GM18499 (cell line): Measurements from ENCODE around the gene SETD3.
A peak's percentile ranks its signal among the peaks of the same experiment; 100 is the strongest.

Experiments used
- ATAC-seq: cut with Tn5 transposase; IDR thresholded peaks from one replicate; pipeline ENCODE4 v1.9.1; 2021; ENCODE audit warnings: moderate number of reproducible peaks; ENCODE audit not compliant: insufficient read depth, unreplicated experiment

Gene SETD3

DNA sequence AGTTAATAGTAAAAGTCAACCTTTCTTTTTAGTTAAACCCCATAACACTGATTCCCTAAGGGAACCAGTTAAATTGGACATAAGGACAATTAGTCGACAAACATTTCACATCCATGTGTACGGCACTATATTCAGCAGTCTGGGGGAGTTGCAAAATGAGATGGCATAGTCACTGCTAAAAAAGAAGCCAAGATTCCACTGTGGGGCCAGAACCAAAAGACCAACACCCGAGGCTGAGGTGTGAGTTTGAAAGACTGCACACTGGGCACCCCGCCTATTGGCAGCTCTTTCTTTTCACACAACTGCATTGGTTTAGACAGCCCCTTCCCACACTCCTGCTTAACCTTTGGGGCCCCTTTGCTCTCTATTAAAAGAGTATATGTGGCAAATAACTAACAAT is 16.7 kb downstream of the SETD3 start:
- ATAC-seq = no peak

DNA sequence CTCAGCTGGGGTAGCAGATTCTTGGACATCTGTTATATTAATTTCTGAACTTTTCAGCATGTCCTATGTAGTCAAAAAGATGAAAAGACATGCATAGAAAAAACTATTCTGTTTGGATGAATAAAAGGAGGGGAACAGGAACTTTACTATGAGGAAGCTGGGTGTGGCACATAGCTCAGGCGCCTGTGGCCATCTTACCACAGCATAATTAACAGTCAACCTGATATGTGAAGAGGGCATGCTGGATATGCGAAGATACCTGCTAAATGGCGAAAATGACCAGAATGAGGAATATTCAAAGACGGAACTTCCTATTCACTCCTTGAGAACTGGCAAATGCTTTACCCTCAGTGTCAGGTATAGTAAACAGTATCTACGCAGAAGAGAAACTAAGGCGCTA is 18.4 kb downstream of the SETD3 start:
- no peak for ATAC-seq

DNA sequence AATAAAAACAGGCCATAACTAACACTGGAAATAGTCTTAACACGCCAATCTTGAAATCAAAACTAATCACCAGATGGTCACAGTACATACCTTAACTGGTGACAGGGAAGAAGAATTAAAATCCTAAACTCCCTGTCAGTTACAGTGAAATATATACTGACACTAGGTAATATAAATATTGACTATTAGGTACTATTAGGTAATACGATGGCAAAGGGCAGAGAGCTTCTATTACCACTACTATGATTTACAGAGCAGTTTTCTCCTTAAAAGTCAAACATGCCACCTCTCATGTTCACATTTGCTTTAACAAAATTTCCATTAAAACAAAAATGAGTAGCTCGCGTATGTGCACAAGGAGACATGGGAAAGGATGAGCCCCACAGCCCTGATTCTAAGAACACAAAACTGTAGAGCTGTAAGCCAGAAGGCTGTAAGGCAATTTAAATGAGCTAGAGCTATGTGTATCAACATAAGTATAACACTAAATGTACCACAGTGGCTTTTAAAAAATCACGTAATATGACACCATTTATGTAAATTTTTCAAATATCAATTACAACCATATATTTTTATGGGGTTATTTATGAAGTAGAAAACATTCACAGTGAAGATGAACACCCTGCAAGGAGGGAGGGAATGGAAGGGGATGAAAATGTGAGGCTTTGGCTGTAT is 19.1 kb downstream of the SETD3 start:
- no peak for ATAC-seq

DNA sequence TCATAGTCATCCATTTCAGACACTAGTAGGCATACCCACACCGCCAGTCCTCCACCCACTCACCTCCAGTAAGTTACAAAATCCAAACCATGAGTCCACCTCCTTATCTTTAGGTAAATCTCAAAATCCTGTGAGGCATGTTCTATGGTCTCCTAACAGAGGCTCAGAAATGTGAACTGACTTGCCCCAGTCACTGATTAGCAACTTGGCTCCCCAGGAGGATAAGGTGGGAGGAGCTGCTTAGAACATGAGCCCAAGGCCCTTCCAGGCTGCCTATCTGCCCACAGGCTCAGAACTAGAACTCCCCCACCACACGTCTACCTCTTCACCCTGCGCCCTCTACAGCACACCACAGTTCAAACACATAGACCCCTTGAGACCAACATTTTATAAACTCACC is 19.9 kb downstream of the SETD3 start:
- ATAC-seq = no peak

DNA sequence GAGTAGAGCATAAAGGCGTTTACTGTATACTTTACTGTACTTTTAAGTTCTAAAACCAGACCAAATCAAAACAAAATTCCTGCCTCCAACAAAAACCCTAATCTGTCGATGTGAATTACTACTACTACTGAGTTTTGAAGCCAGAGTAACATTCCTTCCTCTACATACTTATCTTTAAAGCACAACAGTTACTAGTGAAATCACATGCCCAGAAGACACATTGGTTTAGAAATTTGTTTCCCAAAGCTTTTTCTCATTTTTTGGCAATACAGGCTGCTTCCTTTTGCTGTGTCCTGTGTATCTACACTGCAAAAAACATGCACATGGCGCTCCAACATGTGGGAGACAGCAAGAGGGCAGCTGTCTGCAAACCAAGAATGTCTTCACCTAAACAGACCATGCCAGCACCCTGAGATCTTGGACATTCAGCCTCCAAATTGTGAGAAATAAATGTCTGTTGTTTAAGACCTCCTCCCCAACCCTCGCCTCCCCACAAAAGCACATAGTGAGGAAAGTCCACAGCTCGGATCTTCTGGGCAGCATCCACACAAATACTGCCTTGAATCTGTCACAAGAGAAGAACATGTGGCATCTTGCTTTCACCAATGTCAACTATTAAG is 21.1 kb downstream of the SETD3 start:
- ATAC-seq = no peak

DNA sequence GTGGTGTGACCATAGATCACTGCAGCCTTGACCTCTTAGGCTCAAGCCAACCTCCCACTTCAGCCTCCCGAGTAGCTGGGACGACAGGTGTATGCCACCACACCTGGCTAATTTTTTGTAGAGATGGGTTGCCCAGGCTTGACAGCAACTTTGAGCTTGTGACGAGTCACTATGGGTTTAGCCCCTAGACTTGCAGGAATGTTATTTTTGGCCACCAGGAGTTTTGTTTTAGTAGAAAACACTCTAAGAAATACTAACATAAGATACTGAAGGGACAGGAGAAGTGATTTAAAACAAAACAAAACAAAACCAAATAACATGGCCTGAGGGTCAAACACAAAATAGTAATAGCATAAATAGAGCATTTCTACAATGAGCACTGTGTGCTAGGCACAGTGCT is 26.4 kb downstream of the SETD3 start:
- ATAC-seq = no peak

DNA sequence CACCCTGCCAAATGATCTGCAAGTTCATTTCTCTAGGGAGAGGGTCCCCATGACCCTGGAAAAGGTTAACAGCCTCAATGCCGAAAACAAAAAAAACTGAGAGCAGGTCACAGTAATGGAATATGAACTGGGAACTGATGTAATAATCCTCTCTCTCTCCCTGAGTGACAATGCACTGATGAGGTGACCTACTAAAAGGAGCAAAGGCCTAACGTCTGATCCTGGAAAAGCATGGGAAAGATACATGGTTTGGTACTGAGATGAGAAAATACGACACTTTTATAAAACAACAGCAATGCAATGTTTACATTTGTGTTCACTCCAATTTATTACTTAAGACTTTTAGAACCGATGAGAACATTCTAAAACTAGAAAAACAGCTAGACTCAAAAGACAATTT is 27.7 kb downstream of the SETD3 start:
- ATAC-seq = no peak

DNA sequence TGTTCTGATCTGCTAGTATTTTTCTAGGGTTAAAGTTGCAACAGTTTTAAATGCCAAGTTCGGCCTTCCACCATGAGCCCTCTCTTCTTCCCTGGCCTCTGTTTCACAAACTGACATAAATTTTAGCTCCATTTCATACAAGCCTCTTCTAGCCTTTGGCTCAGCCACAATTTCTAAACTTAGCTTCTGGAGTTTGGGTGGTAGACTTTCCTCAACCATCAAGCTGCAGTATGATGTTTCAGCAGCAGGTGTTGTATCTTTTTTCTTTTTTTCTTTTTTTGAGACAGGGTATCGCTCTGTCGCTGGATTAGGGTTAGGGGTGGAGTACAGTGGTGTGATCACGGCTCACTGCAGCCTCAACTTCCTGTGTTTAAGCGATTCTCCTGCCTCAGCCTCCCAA is 29.4 kb downstream of the SETD3 start:
- ATAC-seq = no peak

DNA sequence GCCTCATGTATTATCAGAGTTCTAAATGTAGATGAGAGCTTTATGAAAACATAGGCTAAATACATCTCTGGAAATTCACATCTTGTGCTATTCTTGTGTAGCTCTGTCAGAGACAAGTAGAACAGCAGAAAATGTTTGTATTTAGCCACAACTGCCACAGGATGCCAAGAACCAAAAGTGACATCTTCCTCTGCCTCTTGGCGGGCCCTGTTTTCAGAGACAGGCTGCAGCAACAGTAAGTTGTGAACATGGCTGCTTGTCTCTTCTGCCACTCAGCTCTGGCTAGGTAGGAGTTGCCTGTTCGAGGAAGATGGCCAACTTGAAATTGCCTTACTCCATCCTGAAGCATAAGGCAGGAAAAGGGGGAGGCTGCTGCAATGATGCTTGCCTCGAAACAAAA is 30.4 kb downstream of the SETD3 start:
- no peak for ATAC-seq

DNA sequence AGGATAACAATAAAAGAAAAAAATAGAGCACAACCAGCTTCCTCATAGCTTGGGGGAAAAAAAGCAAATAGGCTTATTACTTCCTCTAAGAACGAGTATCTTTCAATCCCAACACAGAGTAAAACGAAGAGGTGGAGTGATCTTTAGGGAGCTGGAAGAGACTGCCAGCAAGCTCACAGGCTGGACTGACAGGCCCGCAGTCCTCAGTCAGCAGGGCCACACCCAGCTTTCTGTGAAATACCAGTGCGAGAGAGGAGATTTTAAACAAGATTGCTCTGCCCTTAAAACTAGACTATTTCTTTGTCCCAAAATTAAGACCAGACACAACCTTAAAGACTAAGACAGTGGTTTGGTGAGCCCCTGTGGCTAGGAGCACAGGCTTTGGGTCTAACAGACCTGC is 32.9 kb downstream of the SETD3 start:
- ATAC-seq = no peak

DNA sequence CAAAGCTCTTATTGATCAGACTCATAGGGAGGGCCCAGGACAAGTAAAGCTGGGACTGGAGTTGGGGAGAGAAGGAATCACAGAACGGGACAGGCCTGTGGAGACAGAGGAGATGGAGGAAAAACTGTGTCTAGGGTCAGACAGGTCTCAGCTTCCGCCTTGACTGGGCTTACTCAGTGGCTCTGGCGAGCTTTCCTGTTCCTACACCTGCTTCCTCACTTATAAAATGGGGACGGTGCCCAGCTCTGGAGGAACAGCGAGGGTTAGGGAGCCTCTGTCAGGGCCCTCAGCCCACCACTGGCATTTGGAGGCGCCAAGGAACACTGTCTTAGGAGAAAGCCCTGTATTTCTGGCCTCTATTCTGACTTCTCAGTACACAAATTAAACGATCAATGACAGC is 34.7 kb downstream of the SETD3 start:
- no peak for ATAC-seq

DNA sequence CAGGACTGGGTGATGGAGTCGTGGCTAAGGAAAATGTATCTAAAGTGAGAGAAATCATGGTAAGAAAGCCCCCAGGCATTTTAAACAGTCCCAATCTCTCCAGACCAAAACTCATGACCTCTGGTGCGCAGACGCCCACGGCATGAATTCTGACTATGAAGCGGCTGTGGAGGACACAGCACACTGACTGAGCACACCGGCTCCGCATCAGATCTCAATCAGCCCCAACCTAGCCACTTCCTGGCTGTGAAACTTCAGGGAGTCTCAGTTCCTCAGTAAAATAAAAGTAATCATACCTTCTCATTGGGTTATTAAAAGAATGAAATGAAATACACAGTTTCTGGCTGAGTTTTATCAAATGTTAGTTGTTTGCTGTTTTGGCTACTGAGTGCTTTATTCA is 38.7 kb downstream of the SETD3 start:
- ATAC-seq = no peak

DNA sequence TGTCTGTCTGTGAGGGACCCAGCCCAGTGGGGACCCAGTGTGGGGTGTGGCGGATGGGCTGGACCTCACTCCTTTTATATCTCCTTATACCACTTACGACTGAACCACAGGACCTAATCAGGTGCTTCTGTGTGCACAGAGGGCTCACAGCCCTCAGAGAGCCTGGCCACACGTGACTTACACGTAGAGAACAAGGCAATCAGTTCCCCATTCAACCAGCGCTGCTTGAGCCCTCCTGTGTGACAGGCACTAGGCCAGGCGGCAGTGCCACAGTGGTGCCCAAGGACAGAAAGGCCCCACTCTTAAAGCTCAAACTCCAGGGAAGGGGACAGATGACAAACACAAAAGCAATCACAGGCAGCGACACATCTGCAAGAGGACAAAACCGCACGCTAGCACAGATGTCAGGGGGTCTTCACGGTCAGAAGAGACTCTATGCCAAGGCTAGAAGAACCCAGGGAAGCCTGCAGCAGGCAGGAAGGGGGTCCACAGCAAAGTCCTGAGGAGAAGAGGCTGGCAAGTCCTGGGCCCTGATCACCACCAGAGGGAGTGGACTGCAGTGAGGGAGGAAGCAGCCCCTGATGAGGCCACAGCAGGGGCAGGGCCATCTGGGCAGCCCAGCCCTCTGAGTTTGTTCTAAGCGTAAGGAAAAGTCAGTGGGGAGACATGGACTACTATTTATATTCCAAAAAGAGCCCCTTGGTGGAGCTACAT is 39.3 kb downstream of the SETD3 start:
- no peak for ATAC-seq

DNA sequence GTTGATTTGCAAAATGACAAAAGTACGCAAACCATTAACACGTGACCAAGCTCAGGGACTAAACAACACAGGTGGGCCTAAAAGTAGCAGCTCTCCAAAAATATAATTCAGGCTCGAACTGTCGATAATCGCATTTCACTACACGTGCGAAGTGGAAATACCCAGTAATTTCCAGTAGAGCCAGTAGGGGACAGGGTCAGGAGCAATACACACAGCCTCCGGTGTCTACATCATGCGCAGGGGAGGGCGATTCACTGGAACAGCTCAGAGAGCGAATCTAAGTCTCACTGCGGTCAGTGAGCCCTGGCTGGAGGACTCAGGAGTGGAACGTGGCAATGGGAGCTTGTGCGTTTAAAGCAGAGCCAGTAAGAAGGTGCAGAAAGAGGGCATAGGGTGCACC is 40.4 kb downstream of the SETD3 start:
- ATAC-seq = no peak

DNA sequence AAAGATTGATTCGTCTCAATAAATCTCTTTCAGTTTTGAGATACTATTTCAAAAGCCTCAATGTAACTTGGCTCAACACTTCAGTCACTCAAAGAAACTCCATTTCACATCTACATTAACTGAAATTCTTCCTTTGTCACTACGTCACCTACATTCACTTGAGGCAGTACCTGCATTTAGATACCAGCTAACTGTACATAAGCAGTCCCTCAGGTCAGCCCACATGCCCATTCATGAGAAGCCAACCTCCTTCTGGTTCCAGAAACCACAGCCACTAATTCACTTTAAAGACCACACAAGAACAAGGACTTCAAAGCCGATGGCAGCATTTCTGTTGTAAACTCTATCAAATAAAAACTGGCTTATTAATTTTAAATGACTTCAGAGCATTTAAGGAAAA is 43.0 kb downstream of the SETD3 start:
- no peak for ATAC-seq

DNA sequence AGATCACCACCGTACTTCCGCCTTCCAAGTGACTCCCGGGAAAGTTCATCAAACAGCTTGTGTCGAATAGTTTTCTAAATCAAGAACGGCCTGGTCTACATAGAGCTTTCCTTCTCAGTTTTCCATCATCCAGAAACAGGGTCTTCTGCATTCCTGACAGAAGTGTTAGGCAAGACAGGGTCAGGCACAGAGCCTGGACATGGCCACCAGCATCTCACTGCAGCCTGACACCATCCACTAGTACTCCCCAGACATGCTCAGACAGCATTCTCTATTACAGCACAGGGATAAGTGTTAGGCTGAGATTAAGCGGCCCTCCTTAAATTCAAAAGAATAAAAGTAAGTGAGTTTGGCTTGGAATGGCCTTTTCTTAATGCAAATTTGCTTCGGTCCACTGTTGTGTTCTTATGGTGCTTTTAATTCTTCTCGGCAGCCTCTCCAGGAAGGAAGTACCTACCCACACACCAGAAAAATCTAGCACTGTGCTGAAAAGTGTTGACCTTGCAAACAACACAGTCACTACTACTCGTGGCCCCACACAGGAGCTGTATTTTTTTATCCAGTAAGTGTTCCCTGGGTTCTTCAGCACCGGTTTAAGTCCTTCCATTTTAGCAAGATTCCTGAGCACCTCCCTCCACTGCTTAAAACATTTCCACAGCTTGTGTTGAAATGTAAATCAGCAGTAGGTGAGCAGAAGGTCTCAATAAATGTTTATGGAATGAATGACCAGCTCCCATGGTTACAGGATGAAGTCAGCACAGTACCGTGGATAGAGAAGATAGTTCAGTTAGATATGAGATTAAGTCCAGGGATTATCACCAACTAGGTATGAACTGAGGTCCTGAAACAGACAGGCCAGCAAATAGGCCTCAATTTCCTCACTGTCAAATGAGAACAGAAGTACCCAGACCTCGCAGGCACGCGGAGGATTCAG is 44.1 kb downstream of the SETD3 start:
- no peak for ATAC-seq

DNA sequence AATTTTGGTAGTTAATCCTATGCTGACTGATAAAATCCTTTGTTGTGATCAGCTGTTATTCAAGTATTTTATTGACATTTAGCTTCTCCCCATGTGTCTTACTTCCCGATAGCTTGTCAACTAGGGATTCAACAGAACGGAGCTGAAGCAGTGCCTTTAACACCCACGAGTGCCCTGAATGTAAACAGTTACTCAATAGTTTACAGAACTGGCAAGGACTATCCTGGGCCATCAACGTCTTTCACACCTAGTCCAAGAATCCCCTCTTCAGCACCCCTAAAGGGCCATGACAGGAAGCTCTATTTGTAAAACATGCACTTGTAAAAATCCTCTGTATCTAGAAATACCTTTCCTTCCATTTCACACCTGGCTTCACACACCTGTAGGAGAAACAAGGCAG is 45.3 kb downstream of the SETD3 start:
- ATAC-seq = no peak

DNA sequence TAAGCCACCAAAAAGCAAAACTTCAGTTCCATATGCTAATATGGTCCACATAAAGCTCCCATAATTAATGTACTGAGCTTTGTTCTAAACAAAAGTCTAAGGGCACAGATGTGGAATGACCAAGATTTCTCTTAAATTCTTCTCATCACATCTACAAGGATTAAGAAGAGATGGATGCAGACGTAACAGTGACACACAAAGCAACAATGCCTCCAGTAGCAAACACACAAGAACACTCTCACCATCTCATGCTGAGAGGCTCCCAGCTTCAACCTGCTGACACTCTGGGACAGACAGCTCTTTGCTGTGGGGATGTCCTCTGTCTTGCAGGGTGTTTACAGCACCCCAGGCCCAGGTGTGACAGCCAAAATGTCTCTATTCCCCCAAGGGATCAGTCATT is 48.2 kb downstream of the SETD3 start:
- ATAC-seq = no peak

DNA sequence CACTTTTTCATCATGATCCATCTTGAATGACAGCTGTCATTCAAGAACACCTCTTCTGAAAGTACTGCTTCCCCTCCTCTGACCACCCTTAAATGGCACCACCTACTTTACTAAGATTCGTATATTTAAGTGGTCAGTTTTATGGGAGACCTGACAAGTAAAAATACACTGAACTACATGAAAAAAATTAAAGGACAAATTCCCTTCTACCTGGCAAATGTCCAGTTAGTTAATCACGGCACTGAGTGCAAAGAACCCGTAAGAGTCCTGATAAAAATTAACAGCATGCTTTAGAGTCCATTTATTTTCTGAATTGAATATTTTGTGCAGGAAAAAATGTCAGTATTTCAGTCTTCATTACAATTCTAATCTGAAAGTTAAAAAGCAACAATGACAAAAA is 48.7 kb downstream of the SETD3 start:
- no peak for ATAC-seq

DNA sequence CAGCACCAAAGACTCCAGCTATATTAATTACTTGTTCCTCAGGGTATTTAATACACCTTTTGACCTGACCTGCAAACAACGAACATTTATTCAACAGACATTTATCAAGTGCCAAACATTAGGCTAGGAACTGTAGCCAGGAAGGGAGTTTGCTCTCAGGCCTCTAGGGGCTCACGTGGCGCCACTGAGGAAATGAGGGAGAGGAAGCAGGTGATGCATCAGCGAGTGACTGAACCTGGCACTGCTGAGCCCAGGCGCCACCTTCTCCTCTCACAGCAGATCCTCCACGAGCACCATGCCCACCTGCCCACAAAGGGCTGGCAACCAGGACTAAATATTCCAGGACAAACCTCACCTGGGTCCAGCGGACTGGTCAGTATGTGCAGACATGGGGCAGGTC is 50.2 kb downstream of the SETD3 start:
- ATAC-seq = peak; percentile 52
